Caki2 (cell line): ENCODE results near the gene MYORG. TPM values are rescaled to one million over a fixed set of nuclear protein-coding genes. Genes with fewer than 3 reads are reported as not detected.
"Not testable (repeated sequence)": the region's sequence is repeated elsewhere in the genome, so short reads cannot be mapped to it uniquely, and the experiment has no call there.

Experiments used
- DNase-seq: peaks from one replicate; pipeline ENCODE4 v3.0.0-alpha.2; 2015; ENCODE audit warnings: low read depth
- in situ Hi-C: cut with HindIII; loops from 2 replicates; pipeline ENCODE4 v1.10.0; 2016; ENCODE audit warnings: low sequenced_read_pairs, low pct_unique_long_range_greater_than_20kb, mixed read lengths
- total RNA-seq: library from RNA; depleted of rRNA; stranded (reverse); fragments of >200 nt; shearing (Covaris generic); gene quantifications from 2 replicates; pipeline ENCODE4 v1.2.3, GENCODE V29; 2014; ENCODE audit warnings: low replicate concordance

MYORG gene
- total RNA-seq, 1 experiment from 2014 or later = 0.03 TPM

- in situ Hi-C loops = no loop called here
- no peak for DNase-seq
These were observed 4.2 kb downstream of the MYORG start for GRCh38 chr9:34372467-34373011.

GRCh38 chr9:34371886-34372466, 4.7 kb downstream of the MYORG start:
- no peak for DNase-seq
- in situ Hi-C loops = no loop called here

GRCh38 chr9:34370970-34371880, 5.5 kb downstream of the MYORG start:
- no peak for DNase-seq
- in situ Hi-C loops = no loop called here

- in situ Hi-C loops = no loop called here
- DNase-seq = no peak
These were observed 6.2 kb downstream of the MYORG start for GRCh38 chr9:34370335-34370969.

- in situ Hi-C loops = no loop called here
- DNase-seq = no peak
These were observed 7.1 kb downstream of the MYORG start for GRCh38 chr9:34369636-34370035.

GRCh38 chr9:34368796-34369195, 7.9 kb downstream of the MYORG start:
- DNase-seq, in situ Hi-C loops: not testable (repeated sequence)

GRCh38 chr9:34367751-34368410, 8.8 kb downstream of the MYORG start:
- in situ Hi-C loops, DNase-seq: not testable (repeated sequence)

GRCh38 chr9:34366365-34366764, 10.3 kb downstream of the MYORG start:
- DNase-seq = no peak
- in situ Hi-C loops = no loop called here

- no peak for DNase-seq
- in situ Hi-C loops = no loop called here
These were observed 11.4 kb downstream of the MYORG start for GRCh38 chr9:34365282-34365681.

- in situ Hi-C loops = no loop called here
- no peak for DNase-seq
These were observed 12.9 kb downstream of the MYORG start for GRCh38 chr9:34363619-34364351.

- in situ Hi-C loops = no loop called here
- DNase-seq = no peak
These were observed 14.0 kb downstream of the MYORG start for GRCh38 chr9:34362614-34363214.

- in situ Hi-C loops, DNase-seq: not testable (repeated sequence)
These were observed 23.7 kb downstream of the MYORG start for GRCh38 chr9:34352957-34353356.

GRCh38 chr9:34352122-34352652, 24.5 kb downstream of the MYORG start:
- in situ Hi-C loops = not testable (repeated sequence)

GRCh38 chr9:34349324-34349723, 27.4 kb downstream of the MYORG start:
- in situ Hi-C loops = no loop called here
- no peak for DNase-seq

More at GRCh38 chr9:34352122-34352652, 24.5 kb downstream of the MYORG start:
- DNase-seq = not testable (repeated sequence)

GRCh38 chr9:34347800-34348158, 28.9 kb downstream of the MYORG start:
- no peak for DNase-seq
- in situ Hi-C loops = no loop called here

- in situ Hi-C loops = no loop called here
These were observed 29.6 kb downstream of the MYORG start for GRCh38 chr9:34346873-34347799.

More at GRCh38 chr9:34346873-34347799, 29.6 kb downstream of the MYORG start:
- DNase-seq = no peak
